Adrenal gland (tissue), 12 donors: ENCODE results near the gene NHERF2. TPM values are rescaled to one million over a fixed set of nuclear protein-coding genes. Genes with fewer than 3 reads are reported as not detected.

Source experiments
- DNase-seq, 7 donors: peaks; one replicate each; pipeline ENCODE4 v3.0.0-alpha.2; 2019 to 2020
- H3K27ac ChIP-seq, 5 donors: fragments of 200-600 bp; sonication (generic) in 4 of 5; 1 replicate in 3 of 5; 2 replicates in 2 of 5; pipeline versions ENCODE4 v1.5.1 to v1.8.0; 2016 to 2020; ENCODE audit warnings: mild to moderate bottlenecking in 1 of 5
- H3K27me3 ChIP-seq: fragments of 200-600 bp; 2 replicates; pipeline ENCODE4 v1.8.0; 2021
- H3K36me3 ChIP-seq, 2 donors: fragments of 200-600 bp; replicated peaks in 1 of 2; 1 replicate in 1 of 2; 2 replicates in 1 of 2; pipeline versions ENCODE4 v1.5.1 to v1.8.0; 2018 to 2022
- H3K4me1 ChIP-seq, 2 donors: fragments of 200-600 bp; replicated peaks in 1 of 2; 1 replicate in 1 of 2; 2 replicates in 1 of 2; pipeline versions ENCODE4 v1.5.1 to v1.8.0; 2018 to 2021
- H3K4me3 ChIP-seq, 4 donors: fragments of 200-600 bp; sonication (generic) in 3 of 4; one replicate each; pipeline ENCODE4 v1.5.1; 2016 to 2018
- H3K9me3 ChIP-seq, 3 donors: fragments of 200-600 bp; sonication (generic) in 1 of 3; replicated peaks in 1 of 3; 1 replicate in 2 of 3; 2 replicates in 1 of 3; pipeline versions ENCODE4 v1.5.1 to v1.8.0; 2016 to 2021
- POLR2A ChIP-seq, 2 donors: fragments of 450-650 bp; IDR thresholded peaks; one replicate each; pipeline ENCODE4 v1.6.1; 2017; ENCODE audit warnings: antibody characterized with exemption in 2 of 2, mild to moderate bottlenecking in 2 of 2, moderate library complexity in 1 of 2
- WGBS, 4 donors: extraction: QIAGEN DNeasy Blood & Tissue Kit in 2 of 4; methylation state at CpG; one replicate each; pipeline versions ENCODE4 v1.1.5 to v1.1.7; 2013 to 2017; 5-methylcytosine and 5-hydroxymethylcytosine counted together
- intact Hi-C, 2 donors: fragments of 100-400 bp; cut with DNase I; formaldehyde crosslinking; loops; one replicate each; pipeline versions ENCODE4 v1.14.1 to v1.15.0; 2022 to 2023
- polyA plus RNA-seq, 3 donors: library from polyadenylated mRNA; stranded (reverse); fragments of 200-250 nt in 2 of 3; fragments of 350-450 nt in 1 of 3; fragmentation: Illumina TruSeq in 1 of 3; extraction: RNeasy Lipid Tissue Mini Kit (QIAGEN cat#74804) in 1 of 3; gene quantifications; one replicate each; pipeline ENCODE4 v1.2.3, GENCODE V29; 2013 to 2014
- total RNA-seq, 9 donors: library from RNA; depleted of rRNA in 4 of 9; stranded (reverse); fragments of >200 nt in 4 of 9; fragments of 120-200 nt in 1 of 9; fragmentation: NEBNext Ultra II Directional in 1 of 9; extraction: Animal tissue kit (Norgen Biotek cat#: 25700) in 1 of 9; gene quantifications; one replicate each; pipeline versions ENCODE4 v1.1.0 to v1.2.4, GENCODE V29; 2013 to 2023
- TF ChIP-seq, protein P1 (sequence below), 6 experiments: fragments of 450-650 bp in 4 of 6; fragments of 200-600 bp in 2 of 6; sonication (generic) in 1 of 6; IDR thresholded peaks; 1 replicate in 5 of 6; 2 replicates in 1 of 6; pipeline versions ENCODE4 v1.5.1 to v1.8.0; 2016 to 2021; ENCODE audit warnings: antibody characterized with exemption in 6 of 6, mild to moderate bottlenecking in 2 of 6, moderate library complexity in 1 of 6
- donor health status: healthy with polysubstance abuse.
- donor health status: Bipolar disorder and iron deficiency.
- donor health status: DM: yes; HTN: yes; CAD: no.
- donor health status: DM: no; HTN: no; CAD: no.
- donor health status: DM: no; HTN: no; CAD: no.
- donor health status: DM: yes; HTN: yes; CAD: no.

Gene NHERF2
- total and polyA plus RNA-seq, 12 donors: 12.5 to 263 (median 67.7) TPM

DNA sequence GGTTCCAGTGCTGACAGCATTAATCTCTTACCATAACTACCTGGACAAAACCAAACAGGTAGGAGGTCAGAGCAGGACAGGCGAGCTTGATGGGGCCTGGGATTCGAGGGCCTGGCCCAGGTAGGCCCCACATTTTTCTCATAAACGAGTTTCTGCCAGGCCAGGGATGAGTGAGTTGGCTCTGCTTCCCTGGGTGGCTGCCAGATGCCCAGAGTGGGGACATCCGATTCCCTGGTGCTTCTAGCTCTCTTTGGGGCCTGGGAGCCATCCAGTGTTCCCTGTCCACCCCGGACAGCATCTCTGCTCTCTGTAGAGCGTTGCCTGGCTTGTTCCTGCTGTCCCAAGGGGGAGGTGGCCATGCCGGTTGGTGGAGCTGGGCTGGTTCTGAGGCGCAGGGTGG, 46.2 kb downstream of the NHERF2 start:
- 85 to 89% (median 86%) methylated on average over 8 of the region's 8 CpGs for WGBS, 4 donors
- Histone ChIP-seq H3K9me3 (no peaks in the 10 kb centered on the region), H3K4me1 (no peaks in the 10 kb centered on the region), H3K27me3 (no peaks in the 10 kb centered on the region), H3K4me3 (no peak overlapping the region), H3K36me3 (peaks cover 0 to 74% of the 10 kb centered on the region in 2 donors), H3K27ac (no peak overlapping the region)
- no peak for TF ChIP-seq POLR2A (IDR thresholded peaks at IDR 0.05)
- TF ChIP-seq, protein P1, sequence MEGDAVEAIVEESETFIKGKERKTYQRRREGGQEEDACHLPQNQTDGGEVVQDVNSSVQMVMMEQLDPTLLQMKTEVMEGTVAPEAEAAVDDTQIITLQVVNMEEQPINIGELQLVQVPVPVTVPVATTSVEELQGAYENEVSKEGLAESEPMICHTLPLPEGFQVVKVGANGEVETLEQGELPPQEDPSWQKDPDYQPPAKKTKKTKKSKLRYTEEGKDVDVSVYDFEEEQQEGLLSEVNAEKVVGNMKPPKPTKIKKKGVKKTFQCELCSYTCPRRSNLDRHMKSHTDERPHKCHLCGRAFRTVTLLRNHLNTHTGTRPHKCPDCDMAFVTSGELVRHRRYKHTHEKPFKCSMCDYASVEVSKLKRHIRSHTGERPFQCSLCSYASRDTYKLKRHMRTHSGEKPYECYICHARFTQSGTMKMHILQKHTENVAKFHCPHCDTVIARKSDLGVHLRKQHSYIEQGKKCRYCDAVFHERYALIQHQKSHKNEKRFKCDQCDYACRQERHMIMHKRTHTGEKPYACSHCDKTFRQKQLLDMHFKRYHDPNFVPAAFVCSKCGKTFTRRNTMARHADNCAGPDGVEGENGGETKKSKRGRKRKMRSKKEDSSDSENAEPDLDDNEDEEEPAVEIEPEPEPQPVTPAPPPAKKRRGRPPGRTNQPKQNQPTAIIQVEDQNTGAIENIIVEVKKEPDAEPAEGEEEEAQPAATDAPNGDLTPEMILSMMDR (IDR thresholded peaks at IDR 0.05): no peak
- DNase-seq: no peak
- intact Hi-C loops: no loop called here

DNA sequence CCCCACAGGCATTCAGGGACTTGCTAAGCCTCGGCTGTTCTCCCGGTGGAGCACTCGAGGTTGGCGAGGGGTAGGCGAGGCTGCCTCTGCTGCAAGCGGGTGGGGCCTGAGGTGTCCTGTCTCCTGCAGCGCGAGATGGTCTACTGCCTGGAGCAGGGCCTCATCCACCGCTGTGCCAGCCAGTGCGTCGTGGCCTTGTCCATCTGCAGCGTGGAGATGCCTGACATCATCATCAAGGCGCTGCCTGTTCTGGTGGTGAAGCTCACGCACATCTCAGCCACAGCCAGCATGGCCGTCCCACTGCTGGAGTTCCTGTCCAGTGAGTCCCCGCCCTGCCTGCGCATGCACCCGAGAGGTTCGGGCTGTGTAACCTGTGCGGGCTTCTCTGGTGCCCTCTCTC, 47.4 kb downstream of the NHERF2 start:
- Histone ChIP-seq H3K4me3 (no peak overlapping the region), H3K27ac (no peak overlapping the region), H3K36me3 (peaks cover 0 to 77% of the 10 kb centered on the region in 2 donors), H3K9me3 (no peaks in the 10 kb centered on the region), H3K4me1 (no peaks in the 10 kb centered on the region), H3K27me3 (no peaks in the 10 kb centered on the region)
- no peak for DNase-seq
- WGBS, 4 donors: 92 to 94% (median 94%) methylated on average over 14 to 20 of the region's 20 CpGs
- intact Hi-C loops: no loop called here
- TF ChIP-seq POLR2A (IDR thresholded peaks at IDR 0.05): no peak
- TF ChIP-seq, protein P1 (IDR thresholded peaks at IDR 0.05): no peak

DNA sequence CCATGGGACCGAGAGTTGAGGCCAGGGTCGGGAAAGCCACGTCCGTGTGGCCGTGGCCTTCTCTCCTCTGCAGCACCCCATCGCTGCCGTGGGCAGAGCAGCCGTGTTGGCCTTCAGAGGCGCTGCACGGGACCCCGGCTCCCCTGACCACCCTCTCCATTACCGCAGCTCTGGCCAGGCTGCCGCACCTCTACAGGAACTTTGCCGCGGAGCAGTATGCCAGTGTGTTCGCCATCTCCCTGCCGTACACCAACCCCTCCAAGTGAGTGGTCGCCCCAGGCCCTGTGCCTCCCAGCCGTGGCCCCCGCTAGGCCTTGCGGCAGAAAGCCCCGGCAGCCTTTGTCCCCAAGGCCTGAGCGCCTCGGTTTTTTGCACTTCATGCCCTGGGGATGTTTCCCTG, 48.9 kb downstream of the NHERF2 start:
- H3K4me1 ChIP-seq: no peaks in the 10 kb centered on the region
- H3K36me3 ChIP-seq: peaks cover 0 to 80% of the 10 kb centered on the region in 2 donors
- H3K27ac ChIP-seq: peak overlapping the region in 1 of 5 donors; percentile 54
- DNase-seq: no peak
- TF ChIP-seq, protein P1 (IDR thresholded peaks at IDR 0.05): no peak
- TF ChIP-seq POLR2A (IDR thresholded peaks at IDR 0.05): no peak
- no peaks in the 10 kb centered on the region for H3K27me3 ChIP-seq
- 89 to 94% (median 93%) methylated on average over 16 to 24 of the region's 24 CpGs for WGBS, 4 donors
- intact Hi-C loops: no loop called here
- no peaks in the 10 kb centered on the region for H3K9me3 ChIP-seq
- H3K4me3 ChIP-seq: no peak overlapping the region

DNA sequence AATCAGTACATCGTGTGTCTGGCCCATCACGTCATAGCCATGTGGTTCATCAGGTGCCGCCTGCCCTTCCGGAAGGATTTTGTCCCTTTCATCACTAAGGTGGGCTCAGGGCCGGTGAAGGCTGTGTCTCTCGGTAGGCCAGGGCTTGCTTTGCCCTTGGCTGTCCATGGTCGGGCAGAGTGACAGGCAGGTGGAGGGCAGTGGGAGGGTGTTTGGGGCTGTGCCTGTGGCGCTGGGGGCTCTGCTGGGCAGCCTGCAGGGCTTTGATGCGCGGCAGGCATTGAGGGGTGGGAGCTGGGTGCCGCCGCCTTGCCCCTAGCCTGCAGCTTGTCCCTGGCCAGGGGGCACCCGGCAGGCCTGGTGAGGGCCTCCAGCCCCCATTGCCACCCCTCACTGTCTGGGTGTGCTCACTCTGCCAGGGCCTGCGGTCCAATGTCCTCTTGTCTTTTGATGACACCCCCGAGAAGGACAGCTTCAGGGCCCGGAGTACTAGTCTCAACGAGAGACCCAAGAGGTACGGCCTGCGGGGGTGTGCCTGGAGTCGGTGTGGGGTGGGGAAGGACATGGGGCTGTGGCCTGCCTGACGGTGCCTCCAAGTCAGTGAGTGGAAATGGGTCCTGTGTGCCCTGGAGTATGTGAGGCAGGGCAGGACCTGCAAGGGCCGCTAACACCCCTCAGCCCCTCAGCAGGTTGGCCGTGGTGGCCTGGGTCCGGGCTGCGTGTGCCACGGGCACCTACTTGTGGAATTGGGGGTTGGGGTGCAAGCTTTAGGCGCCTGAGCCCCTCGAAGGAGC, 49.6 kb downstream of the NHERF2 start:
- WGBS, 4 donors: 91 to 94% (median 93%) methylated on average over 18 to 28 of the region's 28 CpGs
- intact Hi-C loops: no loop called here
- Histone ChIP-seq H3K27ac (peak overlapping the region in 1 of 5 donors; percentile 54), H3K4me1 (no peaks in the 10 kb centered on the region), H3K36me3 (peaks cover 0 to 84% of the 10 kb centered on the region in 2 donors), H3K27me3 (no peaks in the 10 kb centered on the region), H3K9me3 (no peaks in the 10 kb centered on the region), H3K4me3 (no peak overlapping the region)
- DNase-seq: peak in 1 of 7 donors; percentile 90
- TF ChIP-seq, protein P1 (IDR thresholded peaks at IDR 0.05): no peak
- TF ChIP-seq POLR2A (IDR thresholded peaks at IDR 0.05): peak; percentile 21 to 58
